ENCODE measurements around the gene OR10A4.
"Not testable (repeated sequence)": the region's sequence is repeated elsewhere in the genome, so short reads cannot be mapped to it uniquely, and the experiment has no call there.

OR10A4 gene

GRCh38 chr11:6876325-6876724 is at the start of gene OR10A4:
TSS of gene OR10A4 (plus strand) at chr11:6876625. CDS start at chr11:6876648, 23 bp downstream.
- no peak for DNase-seq (ENCODE audit: low read depth)

GRCh38 chr11:6828103-6828502 is 48.3 kb upstream of the OR10A4 start:
- DNase-seq (ENCODE audit: low read depth): no peak

- no peak for DNase-seq (ENCODE audit: low read depth)
Measured at GRCh38 chr11:6833356-6833755, 43.1 kb upstream of the OR10A4 start.

GRCh38 chr11:6834021-6834420 is 42.4 kb upstream of the OR10A4 start:
- no peak for DNase-seq (ENCODE audit: low read depth)

GRCh38 chr11:6841694-6842093 is 34.7 kb upstream of the OR10A4 start:
- DNase-seq (ENCODE audit: low read depth): no peak

- DNase-seq (ENCODE audit: low read depth): no peak
Measured at GRCh38 chr11:6843670-6844069, 32.8 kb upstream of the OR10A4 start.

- no peak for DNase-seq (ENCODE audit: low read depth)
Measured at GRCh38 chr11:6844356-6844755, 32.1 kb upstream of the OR10A4 start.

- DNase-seq (ENCODE audit: low read depth): no peak
Measured at GRCh38 chr11:6845383-6845782, 31.0 kb upstream of the OR10A4 start, which contains the start of gene OR10A5. TSS of gene OR10A5 (plus strand) at chr11:6845683. CDS start at chr11:6845683, 0 bp downstream.

- no peak for DNase-seq (ENCODE audit: low read depth)
Measured at GRCh38 chr11:6850526-6850925, 25.9 kb upstream of the OR10A4 start.

GRCh38 chr11:6854801-6855200 is 21.6 kb upstream of the OR10A4 start:
- DNase-seq (ENCODE audit: low read depth): not testable (repeated sequence)

GRCh38 chr11:6855971-6856541 is 20.4 kb upstream of the OR10A4 start:
- no peak for DNase-seq (ENCODE audit: low read depth)

GRCh38 chr11:6856871-6857270 is 19.6 kb upstream of the OR10A4 start:
- DNase-seq (ENCODE audit: low read depth): no peak

GRCh38 chr11:6862961-6863360 is 13.5 kb upstream of the OR10A4 start, which contains the start of gene OR10A2:
TSS of gene OR10A2 (plus strand) at chr11:6863057. CDS start at chr11:6869755, 6,698 bp downstream.
- no peak for DNase-seq (ENCODE audit: low read depth)

- DNase-seq (ENCODE audit: low read depth): no peak
Measured at GRCh38 chr11:6864438-6864837, 12.0 kb upstream of the OR10A4 start.

GRCh38 chr11:6871278-6871677 is 5.1 kb upstream of the OR10A4 start:
- no peak for DNase-seq (ENCODE audit: low read depth)

GRCh38 chr11:6875761-6876160 is 664 bp upstream of the OR10A4 start:
- DNase-seq (ENCODE audit: low read depth): no peak

GRCh38 chr11:6876914-6877313 is 489 bp downstream of the OR10A4 start:
- DNase-seq (ENCODE audit: low read depth): no peak

GRCh38 chr11:6882751-6883150 is 6.3 kb downstream of the OR10A4 start:
- no peak for DNase-seq (ENCODE audit: low read depth)

GRCh38 chr11:6887711-6888110 is 11.3 kb downstream of the OR10A4 start:
- not testable (repeated sequence) for DNase-seq (ENCODE audit: low read depth)

GRCh38 chr11:6888830-6889229 is 12.4 kb downstream of the OR10A4 start:
- no peak for DNase-seq (ENCODE audit: low read depth)

- no peak for DNase-seq (ENCODE audit: low read depth)
Measured at GRCh38 chr11:6889835-6890234, 13.4 kb downstream of the OR10A4 start.

- DNase-seq (ENCODE audit: low read depth): no peak
Measured at GRCh38 chr11:6892400-6892799, 16.0 kb downstream of the OR10A4 start, which contains the start of gene OR2D2. TSS of gene OR2D2 (minus strand) at chr11:6892500. CDS start at chr11:6892500, 0 bp downstream.

GRCh38 chr11:6894097-6894496 is 17.7 kb downstream of the OR10A4 start:
- DNase-seq (ENCODE audit: low read depth): no peak

- DNase-seq (ENCODE audit: low read depth): no peak
Measured at GRCh38 chr11:6895010-6895409, 18.6 kb downstream of the OR10A4 start.

Measured in activated T-cell treated with anti-CD3 and anti-CD28 coated beads for 1 hour (primary cell).